T-helper 9 cell (primary cell): Measurements from ENCODE around the gene YOD1.

Source experiments
- DNase-seq: peaks from one replicate; pipeline ENCODE4 v3.0.0-alpha.2; 2020

The YOD1 gene

GRCh38 chr1:207004931-207005830 is 45.8 kb downstream of the YOD1 start:
- peak; percentile 25 for DNase-seq

GRCh38 chr1:207003210-207003609 is 47.8 kb downstream of the YOD1 start:
- DNase-seq: no peak

GRCh38 chr1:207002724-207003146 is 48.3 kb downstream of the YOD1 start:
- DNase-seq: no peak

- no peak for DNase-seq
Measured at GRCh38 chr1:207001492-207002245, 49.3 kb downstream of the YOD1 start.

- DNase-seq: no peak
Measured at GRCh38 chr1:207000651-207001291, 50.2 kb downstream of the YOD1 start.

GRCh38 chr1:206998816-206999215 is 52.2 kb downstream of the YOD1 start:
- no peak for DNase-seq
